GM12878 (cell line): ENCODE data around the gene SHROOM1. TPM values are rescaled to one million over a fixed set of nuclear protein-coding genes. Genes with fewer than 3 reads are reported as not detected.

Experiments used
- ATAC-seq: fragments of 200-7000 bp; cut with Tn5 transposase; 3 replicates; pipeline ENCODE4 v1.9.1; 2020; ENCODE audit warnings: mild to moderate bottlenecking, moderate library complexity
- BruUV-seq: library from RNA; stranded (reverse); fragments of 400-500 nt; replicated peaks from 2 replicates; lab custom pipeline; 2021; lab: Mats Ljungman, UMichigan
- CTCF ChIA-PET: fragments of 300-600 bp; sonication (Branson Sonifier 250); formaldehyde crosslinking; extraction: SDS; loops from one replicate; lab custom pipeline; 2021; ENCODE audit warnings: inconsistent platforms; lab: Yijun Ruan, JAX
- POLR2A ChIA-PET: fragments of 350-600 bp; formaldehyde crosslinking; extraction: SDS; loops from one replicate; lab custom pipeline; 2021; ENCODE audit warnings: inconsistent platforms; lab: Charles Lee
- RAD21 ChIA-PET: fragments of 300-600 bp; sonication (Branson Sonifier 250); formaldehyde crosslinking; loops from one replicate; lab custom pipeline; 2023; ENCODE audit warnings: antibody characterized with exemption; ENCODE audit not compliant: unreplicated experiment; lab: Charles Lee
- SMC1A ChIA-PET: fragments of 300-600 bp; sonication (Branson Sonifier 250); formaldehyde crosslinking; loops from one replicate; lab custom pipeline; 2023; ENCODE audit not compliant: unreplicated experiment, uncharacterized antibody; lab: Charles Lee
- DNase-seq: peaks from one replicate; pipeline ENCODE4 v3.0.0-alpha.2; 2011; ENCODE audit warnings: low read depth, low spot score
- FAIRE-seq: peaks from 3 replicates; lab custom pipeline; 2011; peaks lifted over from hg19 to GRCh38; lab: Jason Lieb, UNC
- H2AFZ ChIP-seq: 2 replicates; pipeline ENCODE4 v1.6.0; 2011; ENCODE audit warnings: low read depth, low read length, control low read depth; ENCODE audit not compliant: control insufficient read depth
- H3K27ac ChIP-seq: 2 replicates; pipeline ENCODE4 v1.5.1; 2011; ENCODE audit warnings: control low read depth; ENCODE audit not compliant: control insufficient read depth, insufficient read depth
- H3K27me3 ChIP-seq, 2 experiments: replicated peaks in 1 of 2; 2 replicates each; pipeline versions ENCODE4 v1.6.0 to v1.6.1; 2011; ENCODE audit warnings: low read length in 1 of 2; ENCODE audit not compliant: control insufficient read depth in 2 of 2, insufficient read depth in 2 of 2
- H3K36me3 ChIP-seq, 2 experiments: 2 replicates each; pipeline ENCODE4 v1.5.1; 2011; ENCODE audit warnings: low read length in 1 of 2; ENCODE audit not compliant: control insufficient read depth in 2 of 2, insufficient read depth in 2 of 2
- H3K4me1 ChIP-seq: 2 replicates; pipeline ENCODE4 v1.6.1; 2011; ENCODE audit warnings: mild to moderate bottlenecking, low read length, moderate library complexity, mixed read lengths; ENCODE audit not compliant: control insufficient read depth, insufficient read depth
- H3K4me2 ChIP-seq: 2 replicates; pipeline ENCODE4 v1.6.0; 2011; ENCODE audit warnings: control low read depth; ENCODE audit not compliant: control insufficient read depth, insufficient read depth
- H3K4me3 ChIP-seq: fragments of 200-600 bp; sonication (generic); 2 replicates; pipeline ENCODE4 v1.5.1; 2016
- H3K79me2 ChIP-seq: 2 replicates; pipeline ENCODE4 v1.6.0; 2011; ENCODE audit warnings: low read length; ENCODE audit not compliant: control insufficient read depth, insufficient read depth
- H3K9ac ChIP-seq: 2 replicates; pipeline ENCODE4 v1.8.0; 2011; ENCODE audit warnings: low read length, control low read depth, mixed read lengths; ENCODE audit not compliant: control insufficient read depth, insufficient read depth
- H3K9me3 ChIP-seq: replicated peaks from 3 replicates; pipeline ENCODE4 v1.5.1; 2011; ENCODE audit warnings: mild to moderate bottlenecking, low read length; ENCODE audit not compliant: control insufficient read depth, insufficient read depth
- H4K20me1 ChIP-seq: 2 replicates; pipeline ENCODE4 v1.6.0; 2011; ENCODE audit not compliant: control insufficient read depth, insufficient read depth
- FOXK2 ChIP-seq: fragments of 450-650 bp; IDR thresholded peaks from 2 replicates; pipeline ENCODE4 v1.6.1; 2017; ENCODE audit warnings: mild to moderate bottlenecking, moderate library complexity
- HDAC6 ChIP-seq: fragments of 200-600 bp; sonication (generic); IDR thresholded peaks from one replicate; pipeline ENCODE4 v1.8.0; 2017; ENCODE audit warnings: antibody characterized with exemption; ENCODE audit not compliant: unreplicated experiment
- KAT2A ChIP-seq: conservative IDR thresholded peaks from 2 replicates; pipeline ENCODE4 v1.6.1; 2011; ENCODE audit warnings: low read depth, low read length; ENCODE audit not compliant: control insufficient read depth
- KLF5 ChIP-seq: fragments of 450-650 bp; IDR thresholded peaks from 2 replicates; pipeline ENCODE4 v1.6.1; 2014; ENCODE audit warnings: mild to moderate bottlenecking; ENCODE audit not compliant: partially characterized antibody
- RBBP5 ChIP-seq: fragments of 200-600 bp; sonication (generic); conservative IDR thresholded peaks from 2 replicates; pipeline ENCODE4 v1.6.1; 2016
- SREBF1 ChIP-seq: IDR thresholded peaks from 2 replicates; pipeline ENCODE4 v1.6.1; 2012; ENCODE audit warnings: mild to moderate bottlenecking, low read length
- SREBF2 ChIP-seq: IDR thresholded peaks from 2 replicates; pipeline ENCODE4 v1.6.1; 2012; ENCODE audit warnings: mild to moderate bottlenecking, low read length
- YBX1 ChIP-seq: fragments of 450-650 bp; IDR thresholded peaks from 2 replicates; pipeline ENCODE4 v1.6.1; 2016; ENCODE audit warnings: antibody characterized with exemption
- WGBS: methylation state at CpG from one replicate; pipeline ENCODE4 v1.1.6; 2016; ENCODE audit warnings: low lambda C conversion rate; ENCODE audit not compliant: insufficient replicate concordance, insufficient coverage; ENCODE audit errors: missing lambda C conversion rate; 5-methylcytosine and 5-hydroxymethylcytosine counted together
- in situ Hi-C: fragments of 300-500 bp; cut with MboI; formaldehyde crosslinking; loops from 9 replicates; pipeline ENCODE4 v1.14.3; 2018; ENCODE audit warnings: mixed read lengths
- intact Hi-C: fragments of 100-400 bp; cut with micrococcal nuclease; formaldehyde crosslinking; loops from one replicate; pipeline ENCODE4 v1.14.2; 2022; ENCODE audit not compliant: unreplicated experiment
- polyA plus RNA-seq, 11 experiments: library from polyadenylated mRNA; depleted of rRNA in 4 of 11; unstranded in 6 of 11; stranded (reverse) in 5 of 11; fragments of >200 nt; fragmentation: Nextera tagmentation in 4 of 11; fragmentation: Illumina TruSeq in 1 of 11; extraction: Ambion mirVana in 4 of 11; extraction: Trizol in 1 of 11; gene quantifications; 1 replicate in 1 of 11; 2 replicates in 10 of 11; pipeline versions ENCODE4 v1.2.1 to v1.2.3, GENCODE V29; 2011 to 2016; ENCODE audit warnings: inconsistent platforms in 2 of 11, missing spikeins in 2 of 11, low read depth in 1 of 11
- total RNA-seq, 4 experiments: library from RNA; depleted of rRNA in 3 of 4; stranded (reverse); fragments of >200 nt in 3 of 4; fragmentation: Illumina TruSeq in 1 of 4; extraction: Trizol in 1 of 4; gene quantifications; 2 replicates each; pipeline versions ENCODE4 v1.2.1 to v1.2.3, GENCODE V29; 2013 to 2021
- TF ChIP-seq, protein P1 (sequence below): IDR thresholded peaks from 2 replicates; pipeline ENCODE4 v1.6.1; 2012; ENCODE audit warnings: mild to moderate bottlenecking, low read depth, low read length
- TF ChIP-seq, protein P2 (sequence below): fragments of 450-650 bp; IDR thresholded peaks from 2 replicates; pipeline ENCODE4 v1.6.1; 2017; ENCODE audit warnings: mild to moderate bottlenecking, low read depth, inconsistent platforms; ENCODE audit not compliant: poor library complexity, severe bottlenecking

Gene SHROOM1
- total and polyA plus RNA-seq, 10 of the 15 experiments (the other 5 are each of a cell fraction or from before 2014, with no cell fraction given) = 0.05 to 3.9 (median 1.3) TPM

DNA sequence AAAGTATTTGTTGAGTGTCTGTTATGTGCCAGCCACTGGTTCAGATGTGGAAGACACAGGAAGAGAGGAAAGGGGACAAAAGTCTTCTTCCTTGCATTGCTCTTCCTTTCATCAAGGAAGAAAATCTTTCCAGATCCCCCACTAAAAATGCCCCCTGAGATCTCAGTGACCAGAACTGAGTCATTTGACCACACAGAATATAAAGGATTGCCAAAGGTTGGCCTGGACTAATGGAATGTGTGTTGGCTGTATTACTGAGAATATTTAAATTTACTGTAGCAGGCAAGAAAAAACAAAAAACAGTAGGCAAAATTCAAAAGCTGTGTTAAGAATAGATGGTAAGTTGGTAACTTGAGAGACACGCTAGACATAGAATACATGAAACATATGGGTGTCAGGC lies 43.4 kb downstream of the SHROOM1 start (continued):
- TF ChIP-seq FOXK2 = no peak
- TF ChIP-seq, protein P1, sequence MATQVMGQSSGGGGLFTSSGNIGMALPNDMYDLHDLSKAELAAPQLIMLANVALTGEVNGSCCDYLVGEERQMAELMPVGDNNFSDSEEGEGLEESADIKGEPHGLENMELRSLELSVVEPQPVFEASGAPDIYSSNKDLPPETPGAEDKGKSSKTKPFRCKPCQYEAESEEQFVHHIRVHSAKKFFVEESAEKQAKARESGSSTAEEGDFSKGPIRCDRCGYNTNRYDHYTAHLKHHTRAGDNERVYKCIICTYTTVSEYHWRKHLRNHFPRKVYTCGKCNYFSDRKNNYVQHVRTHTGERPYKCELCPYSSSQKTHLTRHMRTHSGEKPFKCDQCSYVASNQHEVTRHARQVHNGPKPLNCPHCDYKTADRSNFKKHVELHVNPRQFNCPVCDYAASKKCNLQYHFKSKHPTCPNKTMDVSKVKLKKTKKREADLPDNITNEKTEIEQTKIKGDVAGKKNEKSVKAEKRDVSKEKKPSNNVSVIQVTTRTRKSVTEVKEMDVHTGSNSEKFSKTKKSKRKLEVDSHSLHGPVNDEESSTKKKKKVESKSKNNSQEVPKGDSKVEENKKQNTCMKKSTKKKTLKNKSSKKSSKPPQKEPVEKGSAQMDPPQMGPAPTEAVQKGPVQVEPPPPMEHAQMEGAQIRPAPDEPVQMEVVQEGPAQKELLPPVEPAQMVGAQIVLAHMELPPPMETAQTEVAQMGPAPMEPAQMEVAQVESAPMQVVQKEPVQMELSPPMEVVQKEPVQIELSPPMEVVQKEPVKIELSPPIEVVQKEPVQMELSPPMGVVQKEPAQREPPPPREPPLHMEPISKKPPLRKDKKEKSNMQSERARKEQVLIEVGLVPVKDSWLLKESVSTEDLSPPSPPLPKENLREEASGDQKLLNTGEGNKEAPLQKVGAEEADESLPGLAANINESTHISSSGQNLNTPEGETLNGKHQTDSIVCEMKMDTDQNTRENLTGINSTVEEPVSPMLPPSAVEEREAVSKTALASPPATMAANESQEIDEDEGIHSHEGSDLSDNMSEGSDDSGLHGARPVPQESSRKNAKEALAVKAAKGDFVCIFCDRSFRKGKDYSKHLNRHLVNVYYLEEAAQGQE = no peak
- TF ChIP-seq HDAC6 = no peak
- TF ChIP-seq KAT2A = no peak
- no peak for TF ChIP-seq RBBP5
- no peak for TF ChIP-seq SREBF1

DNA sequence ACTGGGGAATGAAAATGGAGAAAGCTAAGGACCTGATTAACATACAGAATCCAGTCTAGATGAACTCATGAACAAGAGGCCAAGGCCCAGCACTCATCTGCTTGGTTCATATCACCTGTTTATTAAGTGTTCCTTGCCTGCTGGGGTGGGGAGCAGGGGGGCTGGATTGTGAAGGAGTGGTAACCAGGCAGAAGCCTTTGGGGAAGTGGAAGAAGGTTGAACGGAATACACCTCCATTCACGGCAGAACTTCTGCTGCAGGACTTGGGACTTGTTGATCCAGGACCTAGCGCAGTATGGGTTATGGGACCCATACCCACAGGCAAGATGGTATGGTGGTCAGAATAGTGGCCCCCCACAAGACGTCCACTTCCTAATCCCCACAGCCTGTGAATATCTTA lies 44.6 kb downstream of the SHROOM1 start:
- Histone ChIP-seq H3K4me2 (no peak overlapping the region), H3K4me1 (0 out of 2 replicates have a peak, but pooled peaks cover 3% of the 10 kb centered on the region), H2AFZ (no peak overlapping the region; the same call in 1 of the 2 replicates), H4K20me1 (no peaks in the 10 kb centered on the region), H3K27me3 (no peaks in the 10 kb centered on the region), H3K36me3 (no peaks in the 10 kb centered on the region), H3K9ac (no peak overlapping the region), H3K79me2 (no peaks in the 10 kb centered on the region), H3K4me3 (no peak overlapping the region), H3K27ac (no peak overlapping the region), H3K9me3 (no peaks in the 10 kb centered on the region)
- ChIA-PET SMC1A (interaction anchor here (0.8 to 2.6 kb wide), 7 partner anchors 13 to 147 kb away, joined by 3 to 9 read pairs (median 4); no protein-coding TSS in a partner anchor), RAD21 (interaction anchor here (0.7 to 1.0 kb wide), 3 partner anchors 12 to 35 kb away, joined by 3 to 4 read pairs (median 3); no protein-coding TSS in a partner anchor), POLR2A (interaction anchor here (1.3 to 1.4 kb wide), 2 partner anchors 21 to 147 kb away, joined by 3 to 4 read pairs; no protein-coding TSS in a partner anchor), CTCF (interaction anchor here (1.0 to 2.2 kb wide), 11 partner anchors 8 to 285 kb away, joined by 3 to 9 read pairs (median 4); no protein-coding TSS in a partner anchor)
- in situ Hi-C loops (no loop called here), intact Hi-C loops (no loop called here)
- no peak for ATAC-seq
- FAIRE-seq = no peak
- WGBS = 73% methylated on average over 4 of the region's 4 CpGs
- no peak for DNase-seq
- no TSS peak for BruUV-seq
- TF ChIP-seq, protein P2, sequence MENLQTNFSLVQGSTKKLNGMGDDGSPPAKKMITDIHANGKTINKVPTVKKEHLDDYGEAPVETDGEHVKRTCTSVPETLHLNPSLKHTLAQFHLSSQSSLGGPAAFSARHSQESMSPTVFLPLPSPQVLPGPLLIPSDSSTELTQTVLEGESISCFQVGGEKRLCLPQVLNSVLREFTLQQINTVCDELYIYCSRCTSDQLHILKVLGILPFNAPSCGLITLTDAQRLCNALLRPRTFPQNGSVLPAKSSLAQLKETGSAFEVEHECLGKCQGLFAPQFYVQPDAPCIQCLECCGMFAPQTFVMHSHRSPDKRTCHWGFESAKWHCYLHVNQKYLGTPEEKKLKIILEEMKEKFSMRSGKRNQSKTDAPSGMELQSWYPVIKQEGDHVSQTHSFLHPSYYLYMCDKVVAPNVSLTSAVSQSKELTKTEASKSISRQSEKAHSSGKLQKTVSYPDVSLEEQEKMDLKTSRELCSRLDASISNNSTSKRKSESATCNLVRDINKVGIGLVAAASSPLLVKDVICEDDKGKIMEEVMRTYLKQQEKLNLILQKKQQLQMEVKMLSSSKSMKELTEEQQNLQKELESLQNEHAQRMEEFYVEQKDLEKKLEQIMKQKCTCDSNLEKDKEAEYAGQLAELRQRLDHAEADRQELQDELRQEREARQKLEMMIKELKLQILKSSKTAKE = no peak
- TF ChIP-seq SREBF2 (no peak), YBX1 (no peak), KLF5 (no peak)
